Activated naive CD4-positive, alpha-beta T cell treated with anti-CD3 and anti-CD28 coated beads for 36 hours (primary cell): ENCODE results near the gene DDX4. TPM values are rescaled to one million over a fixed set of nuclear protein-coding genes. Genes with fewer than 3 reads are reported as not detected.
"Not testable (repeated sequence)": the region's sequence is repeated elsewhere in the genome, so short reads cannot be mapped to it uniquely, and the experiment has no call there.

Source experiments
- CTCF ChIA-PET: fragments of 350-600 bp; sonication (Branson Sonifier 250); formaldehyde crosslinking; loops from one replicate; lab custom pipeline; 2021; ENCODE audit warnings: antibody characterized with exemption; lab: Charles Lee
- DNase-seq: peaks from one replicate; pipeline ENCODE4 v3.0.0-alpha.2; 2020
- H3K27ac Mint-ChIP-seq: one replicate; pipeline ENCODE4 v1.8.0; 2021; ENCODE audit warnings: mild to moderate bottlenecking, mixed read lengths
- H3K27me3 Mint-ChIP-seq: one replicate; pipeline ENCODE4 v1.8.0; 2021; ENCODE audit warnings: low read depth, mixed read lengths
- H3K36me3 Mint-ChIP-seq: one replicate; pipeline ENCODE4 v1.8.0; 2021; ENCODE audit warnings: low read depth, mixed read lengths
- H3K4me1 Mint-ChIP-seq: one replicate; pipeline ENCODE4 v1.8.0; 2021; ENCODE audit warnings: low read depth, mixed read lengths
- H3K4me3 Mint-ChIP-seq: one replicate; pipeline ENCODE4 v1.8.0; 2021; ENCODE audit warnings: mild to moderate bottlenecking, moderate library complexity, mixed read lengths
- H3K9me3 Mint-ChIP-seq: one replicate; pipeline ENCODE4 v1.8.0; 2021; ENCODE audit warnings: mixed read lengths
- intact Hi-C: fragments of 100-400 bp; cut with micrococcal nuclease; formaldehyde crosslinking; loops from one replicate; pipeline ENCODE4 v1.15.1; 2023
- total RNA-seq, 2 experiments: library from RNA; stranded (reverse); gene quantifications; one replicate each; pipeline ENCODE4 v1.2.3, GENCODE V29; 2021

The DDX4 gene
- total RNA-seq, 2 experiments from 2014 or later = 0.31 TPM; not detected in 1

DNA sequence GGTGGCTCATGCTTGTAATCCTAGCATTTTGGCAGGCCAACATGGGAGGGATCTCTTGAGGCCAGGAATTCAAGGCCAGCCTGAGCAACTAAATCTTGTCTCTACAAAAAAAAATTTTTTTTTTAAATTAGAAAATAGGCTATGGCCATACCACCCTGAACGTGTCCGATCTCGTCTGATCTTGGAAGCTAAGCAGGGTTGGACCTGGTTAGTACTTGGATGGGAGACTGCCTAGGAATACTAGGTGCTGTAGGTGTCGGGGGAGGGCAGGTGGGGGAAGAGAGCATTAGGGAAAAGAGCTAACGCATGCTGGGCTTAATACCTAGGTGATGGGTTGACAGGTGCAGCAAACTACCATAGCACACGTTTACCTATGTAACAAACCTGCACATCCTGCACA lies 39.5 kb downstream of the DDX4 start:
- no peak overlapping the region for H3K27ac Mint-ChIP-seq
- DNase-seq = no peak
- H3K4me1 Mint-ChIP-seq = peaks cover 2% of the 10 kb centered on the region
- H3K27me3 Mint-ChIP-seq = peaks cover 6% of the 10 kb centered on the region
- no peak overlapping the region for H3K4me3 Mint-ChIP-seq
- intact Hi-C loops = no loop called here
- H3K36me3 Mint-ChIP-seq = no peaks in the 10 kb centered on the region
- CTCF ChIA-PET = no interaction called here
- H3K9me3 Mint-ChIP-seq = no peaks in the 10 kb centered on the region

DNA sequence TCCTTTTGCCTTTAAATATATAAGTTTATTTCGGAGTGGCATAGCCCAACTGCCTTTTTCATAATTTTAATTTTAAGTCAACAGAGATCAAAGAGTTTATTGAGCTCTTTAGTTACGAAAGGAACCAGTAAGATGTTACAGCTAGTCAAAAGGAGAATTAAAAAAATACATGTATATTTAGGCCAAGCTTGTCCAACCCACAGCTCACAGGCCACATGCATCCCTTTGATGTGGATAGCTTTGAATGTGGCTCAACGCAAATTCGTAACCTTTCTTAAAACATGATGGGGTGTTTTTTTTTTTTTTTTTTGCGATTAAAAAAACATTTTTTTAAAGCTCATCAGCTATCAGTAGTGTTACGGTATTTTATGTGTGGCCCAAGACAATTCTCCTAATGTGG lies 63.1 kb downstream of the DDX4 start:
- Mint-ChIP-seq H3K4me3 (no peak overlapping the region), H3K27ac (no peak overlapping the region), H3K27me3 (no peaks in the 10 kb centered on the region), H3K9me3 (no peaks in the 10 kb centered on the region), H3K4me1 (no peaks in the 10 kb centered on the region), H3K36me3 (no peaks in the 10 kb centered on the region)
- CTCF ChIA-PET = interaction anchor here (0.6 to 1.4 kb wide), 2 partner anchors 17 to 303 kb away, joined by 3 to 4 read pairs; no protein-coding TSS in a partner anchor
- intact Hi-C loops = no loop called here
- no peak for DNase-seq

DNA sequence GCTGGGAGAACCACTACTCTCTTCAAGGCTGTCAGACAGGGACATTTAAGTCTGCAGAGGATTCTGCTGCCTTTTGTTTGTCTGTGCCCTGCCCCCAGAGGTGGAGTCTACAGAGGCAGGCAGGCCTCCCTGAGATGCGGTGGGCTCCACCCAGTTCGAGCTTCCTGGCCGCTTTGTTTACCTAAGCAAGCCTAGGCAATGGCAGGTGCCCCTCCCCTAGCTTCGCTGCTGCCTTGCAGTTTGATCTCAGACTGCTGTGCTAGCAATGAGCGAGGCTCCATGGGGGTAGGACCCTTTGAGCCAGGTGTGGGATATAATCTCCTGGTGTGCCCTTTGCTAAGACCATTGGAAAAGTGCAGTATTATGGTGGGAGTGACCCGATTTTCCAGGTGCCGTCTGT lies 71.0 kb downstream of the DDX4 start:
- H3K4me1 Mint-ChIP-seq, H3K4me3 Mint-ChIP-seq, H3K9me3 Mint-ChIP-seq, H3K27ac Mint-ChIP-seq, intact Hi-C loops, H3K36me3 Mint-ChIP-seq, CTCF ChIA-PET, DNase-seq, H3K27me3 Mint-ChIP-seq: not testable (repeated sequence)

DNA sequence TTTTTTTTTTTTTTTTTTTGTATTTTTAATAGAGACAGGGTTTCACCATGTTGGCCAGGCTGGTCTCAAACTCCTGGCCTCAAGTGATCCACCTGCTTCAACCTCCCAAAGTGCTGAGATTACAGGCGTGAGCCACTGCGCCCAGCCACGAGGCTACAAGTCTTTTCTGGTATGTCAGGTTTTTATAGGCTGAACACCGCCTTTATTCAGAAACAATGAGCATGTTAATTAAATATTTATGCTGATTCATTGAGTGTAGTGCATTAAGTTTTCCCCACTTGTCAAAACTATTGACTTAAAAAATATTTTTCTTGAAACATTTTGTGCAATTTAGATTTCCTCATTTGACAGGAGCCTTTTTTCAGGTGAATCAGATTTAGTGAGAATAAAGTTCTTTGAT lies 78.1 kb downstream of the DDX4 start:
- H3K4me3 Mint-ChIP-seq, DNase-seq, intact Hi-C loops, H3K36me3 Mint-ChIP-seq, H3K9me3 Mint-ChIP-seq, H3K4me1 Mint-ChIP-seq, H3K27ac Mint-ChIP-seq: not testable (repeated sequence)
- CTCF ChIA-PET = interaction anchor here (0.6 kb wide), 1 partner anchor 61 kb away, joined by 5 read pairs; no protein-coding TSS in a partner anchor
- H3K27me3 Mint-ChIP-seq = peaks cover 13% of the 10 kb centered on the region

DNA sequence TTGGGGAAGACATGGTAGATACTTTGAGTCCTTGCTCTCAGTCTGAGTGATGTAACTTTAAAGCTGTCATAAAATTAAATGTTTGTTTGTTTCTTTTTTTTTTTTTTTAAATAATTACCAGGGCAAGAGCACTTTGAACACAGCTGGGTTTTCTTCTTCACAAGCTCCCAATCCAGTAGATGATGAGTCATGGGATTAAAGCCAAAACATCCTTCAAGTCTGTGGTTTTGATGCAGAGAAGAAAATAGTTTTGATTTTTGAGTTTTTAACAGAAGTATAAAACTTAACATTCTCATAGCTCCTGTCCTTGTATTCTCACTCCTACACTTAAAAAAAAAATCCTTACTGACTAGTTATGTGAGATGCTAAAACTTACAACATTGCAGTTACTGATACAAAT lies 78.5 kb downstream of the DDX4 start:
- no peaks in the 10 kb centered on the region for H3K36me3 Mint-ChIP-seq
- intact Hi-C loops = no loop called here
- no peak overlapping the region for H3K4me3 Mint-ChIP-seq
- no peak for DNase-seq
- H3K9me3 Mint-ChIP-seq = no peaks in the 10 kb centered on the region
- CTCF ChIA-PET = interaction anchor here (0.6 to 0.9 kb wide), 2 partner anchors 16 to 71 kb away, joined by 3 to 4 read pairs; no protein-coding TSS in a partner anchor
- H3K4me1 Mint-ChIP-seq = peaks cover 1% of the 10 kb centered on the region
- no peak overlapping the region for H3K27ac Mint-ChIP-seq
- H3K27me3 Mint-ChIP-seq = peaks cover 17% of the 10 kb centered on the region

DNA sequence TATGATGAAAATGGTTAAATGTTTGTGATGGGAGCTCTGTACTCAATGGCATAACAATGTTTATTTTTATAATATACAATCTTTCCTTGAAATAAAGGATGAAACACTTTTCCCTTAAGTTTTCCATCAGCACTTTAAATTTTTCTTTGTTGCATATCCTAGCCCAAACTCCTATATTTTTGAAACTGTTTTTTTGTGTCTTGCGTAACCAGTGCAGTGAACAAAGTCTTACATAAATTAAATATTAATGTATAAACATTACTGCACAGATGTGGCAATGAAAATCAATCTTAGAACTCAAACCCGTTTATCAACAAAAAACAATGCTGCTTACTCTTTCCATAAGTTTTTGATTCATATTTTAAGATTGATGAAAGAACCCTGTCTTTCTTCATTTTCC lies 79.2 kb downstream of the DDX4 start:
- H3K27me3 Mint-ChIP-seq = peaks cover 22% of the 10 kb centered on the region
- intact Hi-C loops = no loop called here
- CTCF ChIA-PET = interaction anchor here (0.9 kb wide), 1 partner anchor 71 kb away, joined by 3 read pairs; no protein-coding TSS in a partner anchor
- peaks cover 5% of the 10 kb centered on the region for H3K4me1 Mint-ChIP-seq
- H3K36me3 Mint-ChIP-seq = no peaks in the 10 kb centered on the region
- DNase-seq = no peak
- no peaks in the 10 kb centered on the region for H3K9me3 Mint-ChIP-seq
- H3K4me3 Mint-ChIP-seq = no peak overlapping the region
- H3K27ac Mint-ChIP-seq = no peak overlapping the region

DNA sequence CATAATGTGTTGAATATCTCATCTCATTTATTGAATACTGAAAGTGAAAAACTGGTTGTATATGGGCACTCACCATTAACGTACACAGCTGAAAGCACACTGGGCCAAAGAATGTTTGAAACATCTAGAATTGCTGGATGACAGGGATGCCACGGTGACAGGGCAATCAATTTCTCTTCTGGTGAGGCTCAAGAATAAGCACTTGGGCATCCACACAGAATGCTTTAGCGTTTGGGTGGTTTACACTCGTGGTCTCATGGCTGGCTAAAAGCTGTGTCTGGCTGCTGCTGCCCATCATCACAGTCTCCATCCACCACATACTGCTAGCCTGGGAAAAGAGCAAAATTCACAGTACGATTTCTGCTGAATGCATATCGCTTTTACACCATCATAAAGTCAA lies 82.6 kb downstream of the DDX4 start:
- H3K27ac Mint-ChIP-seq = no peak overlapping the region

DNA sequence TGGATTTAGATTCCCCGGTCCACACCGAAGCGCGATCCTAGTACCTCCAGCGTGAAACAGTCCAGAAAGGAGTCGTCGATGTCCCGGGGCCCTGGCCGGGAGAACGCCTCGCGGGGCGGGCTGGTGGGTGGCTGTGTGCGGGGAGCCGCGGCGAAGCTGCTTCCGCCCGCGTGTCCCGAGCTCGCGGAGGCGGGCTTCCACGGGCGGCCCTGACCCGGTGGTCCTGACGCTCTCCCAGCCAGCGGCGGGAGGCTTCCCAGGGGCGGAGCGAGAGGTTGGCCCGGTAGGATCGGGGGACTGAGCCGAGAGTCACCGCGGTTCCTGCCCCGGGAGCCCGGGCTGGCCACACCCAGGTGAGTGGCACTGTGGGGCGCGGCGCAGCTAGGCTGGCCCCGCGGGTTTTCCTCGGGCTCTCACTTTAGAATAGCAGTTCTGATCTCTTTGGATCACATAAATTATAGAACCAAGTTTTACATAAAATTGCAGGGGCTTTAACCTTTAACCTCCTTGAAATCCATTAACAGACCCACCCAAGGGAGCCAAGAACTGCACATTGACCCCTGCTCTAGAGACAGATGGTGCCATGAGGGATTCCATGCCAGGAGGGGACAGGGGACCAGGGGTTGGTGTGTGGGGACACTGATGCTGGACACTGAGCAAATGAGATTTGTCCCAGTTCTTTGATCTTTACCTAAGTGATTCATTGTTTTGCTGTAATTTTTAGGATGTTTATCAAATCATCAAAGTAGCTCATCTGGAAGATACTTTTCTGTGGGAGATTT lies 84.1 kb downstream of the DDX4 start:
- Mint-ChIP-seq H3K9me3 (no peaks in the 10 kb centered on the region), H3K4me1 (peaks cover 16% of the 10 kb centered on the region), H3K27ac (no peak overlapping the region), H3K4me3 (peak overlapping the region; percentile 47), H3K27me3 (peaks cover 48% of the 10 kb centered on the region), H3K36me3 (no peaks in the 10 kb centered on the region)
- intact Hi-C loops = no loop called here
- CTCF ChIA-PET = interaction anchor here (0.5 to 0.9 kb wide), 2 partner anchors 33 to 272 kb away, joined by 3 to 4 read pairs; no protein-coding TSS in a partner anchor
- DNase-seq = peak; percentile 13

More for the DNA sequence above, 82.6 kb downstream of the DDX4 start:
- Mint-ChIP-seq H3K4me1 (peaks cover 16% of the 10 kb centered on the region), H3K9me3 (no peaks in the 10 kb centered on the region), H3K36me3 (no peaks in the 10 kb centered on the region), H3K4me3 (no peak overlapping the region), H3K27me3 (peaks cover 45% of the 10 kb centered on the region)
- intact Hi-C loops = no loop called here
- CTCF ChIA-PET = no interaction called here
- DNase-seq = no peak

DNA sequence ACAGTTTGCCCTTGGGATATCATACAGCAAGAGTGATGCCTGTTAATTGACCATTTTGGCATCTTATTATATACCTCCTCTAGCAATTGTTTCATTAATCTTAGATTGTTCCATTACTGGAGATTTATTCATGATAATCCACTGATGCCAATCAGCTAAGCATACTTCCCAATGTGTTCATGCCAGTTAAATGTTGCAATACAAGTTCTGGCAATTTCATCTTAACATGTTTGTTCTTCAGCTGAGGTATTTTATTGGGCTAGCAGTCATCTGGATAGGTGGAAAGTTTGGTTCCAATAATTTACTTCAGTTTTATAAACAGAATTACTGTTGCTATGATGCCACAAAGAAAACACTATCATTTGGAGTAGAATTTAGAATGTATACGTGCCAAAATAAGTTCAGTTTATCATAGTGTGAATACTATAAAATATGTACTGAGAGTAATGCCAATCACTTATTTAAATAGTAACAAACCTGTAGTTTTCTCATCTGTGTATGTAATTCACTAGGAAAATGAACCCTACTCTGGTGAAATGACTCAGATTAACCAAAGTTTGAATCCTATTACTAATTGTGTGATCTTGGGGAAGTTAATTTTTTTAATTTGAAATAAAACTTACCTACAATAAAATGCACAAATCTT lies 85.4 kb downstream of the DDX4 start:
- H3K27me3 Mint-ChIP-seq = peaks cover 48% of the 10 kb centered on the region
- no peaks in the 10 kb centered on the region for H3K36me3 Mint-ChIP-seq
- H3K4me3 Mint-ChIP-seq = no peak overlapping the region
- no peak for DNase-seq
- peaks cover 16% of the 10 kb centered on the region for H3K4me1 Mint-ChIP-seq
- H3K9me3 Mint-ChIP-seq = no peaks in the 10 kb centered on the region
- no peak overlapping the region for H3K27ac Mint-ChIP-seq
- intact Hi-C loops = loop anchor here (1.0 kb wide), 1 partner anchor 45 kb away; no protein-coding TSS in a partner anchor
- CTCF ChIA-PET = interaction anchor here (0.6 to 1.0 kb wide), 2 partner anchors 46 to 569 kb away, joined by 3 to 4 read pairs; no protein-coding TSS in a partner anchor

DNA sequence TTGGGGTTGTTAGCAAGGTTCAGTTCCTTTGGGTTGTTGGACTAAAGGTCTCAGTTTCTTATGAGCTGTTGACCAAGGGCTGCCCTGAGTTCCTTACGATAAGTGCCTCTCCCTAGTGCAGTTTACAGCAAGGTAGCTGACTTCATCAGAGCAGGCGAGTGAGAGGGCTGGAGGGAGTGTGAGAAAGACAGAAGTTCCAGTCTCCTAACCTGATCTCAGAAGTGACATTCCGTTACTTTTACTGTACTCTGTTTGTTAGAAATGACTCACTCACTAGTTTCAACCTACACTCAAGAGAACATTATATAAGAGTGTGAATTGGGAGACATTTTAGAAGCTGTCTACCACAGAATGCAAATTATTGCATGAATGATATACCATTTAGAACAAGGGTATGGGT lies 92.1 kb downstream of the DDX4 start:
- CTCF ChIA-PET = no interaction called here
- intact Hi-C loops = no loop called here
- H3K9me3 Mint-ChIP-seq = peaks cover 1% of the 10 kb centered on the region

DNA sequence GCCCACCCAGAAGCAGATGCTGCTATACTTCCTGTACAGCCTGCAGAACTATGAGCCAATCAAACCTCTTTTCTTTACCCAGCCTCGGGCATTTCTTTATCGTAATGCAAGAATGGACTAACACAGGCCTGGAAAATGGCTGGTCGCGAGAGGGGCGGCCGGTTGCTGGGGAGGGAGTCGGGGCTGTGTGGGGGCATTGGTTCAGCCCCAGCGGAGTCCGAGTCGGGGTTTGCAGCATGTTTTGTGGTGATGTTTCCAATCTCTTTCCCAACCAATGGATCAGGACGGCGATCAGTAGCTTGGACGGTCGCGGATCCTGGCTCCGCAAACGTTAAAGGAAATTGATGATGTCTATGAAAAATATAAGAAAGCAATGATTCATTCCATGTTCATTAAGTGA lies 94.6 kb downstream of the DDX4 start:
- Mint-ChIP-seq H3K27ac (no peak overlapping the region), H3K4me3 (no peak overlapping the region), H3K9me3 (peaks cover 1% of the 10 kb centered on the region), H3K27me3 (no peaks in the 10 kb centered on the region), H3K4me1 (peaks cover 3% of the 10 kb centered on the region), H3K36me3 (no peaks in the 10 kb centered on the region)
- intact Hi-C loops = no loop called here
- DNase-seq = no peak
- CTCF ChIA-PET = no interaction called here

More for the DNA sequence above, 92.1 kb downstream of the DDX4 start:
- Mint-ChIP-seq H3K27me3 (peaks cover 8% of the 10 kb centered on the region), H3K4me1 (peaks cover 3% of the 10 kb centered on the region), H3K36me3 (no peaks in the 10 kb centered on the region), H3K27ac (no peak overlapping the region), H3K4me3 (no peak overlapping the region)
- DNase-seq = peak; percentile 22

DNA sequence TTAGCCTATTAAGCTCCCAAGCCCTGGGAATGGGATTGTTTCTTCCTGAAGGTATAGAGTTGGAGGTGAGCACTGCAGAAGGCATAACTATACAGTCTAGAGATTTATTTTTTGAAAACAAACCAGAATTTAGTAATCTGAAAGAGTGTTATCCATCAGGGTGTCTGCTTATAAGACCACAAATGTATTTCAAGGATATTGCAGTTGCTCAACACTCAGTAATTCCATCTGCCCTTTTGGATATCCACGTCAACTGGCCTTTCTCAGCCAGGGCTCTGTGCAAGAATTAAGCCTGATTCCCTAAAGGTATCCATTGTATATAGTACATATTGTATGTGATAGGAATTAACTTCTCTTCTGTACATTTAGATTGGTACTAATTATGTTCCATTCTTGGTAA lies 98.3 kb downstream of the DDX4 start:
- no peaks in the 10 kb centered on the region for H3K27me3 Mint-ChIP-seq
- no peak overlapping the region for H3K27ac Mint-ChIP-seq
- H3K4me1 Mint-ChIP-seq = no peaks in the 10 kb centered on the region
- intact Hi-C loops = no loop called here
- no peaks in the 10 kb centered on the region for H3K36me3 Mint-ChIP-seq
- CTCF ChIA-PET = no interaction called here
- DNase-seq = no peak
- peaks cover 1% of the 10 kb centered on the region for H3K9me3 Mint-ChIP-seq
- no peak overlapping the region for H3K4me3 Mint-ChIP-seq
